B cell (primary cell): Measurements from ENCODE around the gene KRT27. TPM values are rescaled to one million over a fixed set of nuclear protein-coding genes. Genes with fewer than 3 reads are reported as not detected.

Source experiments
- ATAC-seq: fragments of 200-7000 bp; cut with Tn5 transposase; one replicate; pipeline ENCODE4 v1.10.0; 2021; ENCODE audit warnings: low read depth, mild to moderate bottlenecking, moderate number of reproducible peaks, moderate library complexity
- CTCF ChIA-PET: fragments of 350-600 bp; sonication (Branson Sonifier 250); formaldehyde crosslinking; loops from one replicate; lab custom pipeline; 2021; ENCODE audit warnings: antibody characterized with exemption, inconsistent platforms; lab: Charles Lee
- POLR2A ChIA-PET: fragments of 350-600 bp; sonication (Branson Sonifier 250); formaldehyde crosslinking; loops from one replicate; lab custom pipeline; 2021; ENCODE audit warnings: antibody characterized with exemption; lab: Charles Lee
- DNase-seq: peaks from one replicate; pipeline ENCODE4 v3.0.0; 2013
- H2AFZ ChIP-seq: 2 replicates; pipeline ENCODE4 v1.6.1; 2012; ENCODE audit warnings: mild to moderate bottlenecking, low read depth, low read length; ENCODE audit not compliant: insufficient read depth, poor library complexity, severe bottlenecking
- H3K27ac ChIP-seq, 2 donors: 1 replicate in 1 of 2; 2 replicates in 1 of 2; pipeline ENCODE4 v1.5.1; 2012 to 2013; ENCODE audit warnings: low read length in 2 of 2, mild to moderate bottlenecking in 2 of 2, moderate library complexity in 1 of 2
- H3K27me3 ChIP-seq, 4 experiments: fragments of 200-600 bp in 1 of 4; sonication (generic) in 1 of 4; replicated peaks in 1 of 4; 1 replicate in 2 of 4; 2 replicates in 2 of 4; pipeline versions ENCODE4 v1.6.1 to v1.7.0; 2013 to 2016; ENCODE audit warnings: low read length in 3 of 4, mild to moderate bottlenecking in 2 of 4, mixed read lengths in 1 of 4, moderate library complexity in 1 of 4; ENCODE audit not compliant: insufficient read depth in 4 of 4, control insufficient read depth in 3 of 4; ENCODE audit errors: control extremely low read depth in 1 of 4
- H3K36me3 ChIP-seq, 2 experiments: replicated peaks in 1 of 2; 1 replicate in 1 of 2; 2 replicates in 1 of 2; pipeline versions ENCODE4 v1.6.1 to v1.7.1; 2013; ENCODE audit warnings: low read length in 1 of 2; ENCODE audit not compliant: insufficient read depth in 2 of 2, control insufficient read depth in 1 of 2; ENCODE audit errors: control extremely low read depth in 1 of 2, extremely low read depth in 1 of 2
- H3K4me1 ChIP-seq, 2 donors: fragments of 200-600 bp in 1 of 2; sonication (generic) in 1 of 2; 1 replicate in 1 of 2; 2 replicates in 1 of 2; pipeline versions ENCODE4 v1.5.1 to v1.6.1; 2013 to 2017; ENCODE audit warnings: low read length in 2 of 2; ENCODE audit not compliant: control insufficient read depth in 2 of 2, insufficient read depth in 2 of 2
- H3K4me2 ChIP-seq: replicated peaks from 2 replicates; pipeline ENCODE3; 2012; ENCODE audit warnings: mild to moderate bottlenecking, low read depth, low read length; ENCODE audit not compliant: poor library complexity, severe bottlenecking
- H3K4me3 ChIP-seq, 5 experiments: fragments of 200-600 bp in 1 of 5; sonication (generic) in 1 of 5; 1 replicate in 3 of 5; 2 replicates in 2 of 5; pipeline versions ENCODE4 v1.5.1 to v1.7.0; 2011 to 2016; ENCODE audit warnings: low read length in 4 of 5, mild to moderate bottlenecking in 4 of 5, low read depth in 2 of 5, control low read depth in 1 of 5, moderate library complexity in 1 of 5; ENCODE audit not compliant: insufficient read depth in 1 of 5; ENCODE audit errors: control extremely low read depth in 1 of 5, extremely low read depth in 1 of 5
- H3K79me2 ChIP-seq: fragments of 200-600 bp; sonication (generic); one replicate; pipeline ENCODE4 v1.6.0; 2016; ENCODE audit warnings: low read length; ENCODE audit not compliant: control insufficient read depth, insufficient read depth
- H3K9ac ChIP-seq: fragments of 200-600 bp; sonication (generic); 2 replicates; pipeline ENCODE4 v1.6.1; 2017; ENCODE audit warnings: mild to moderate bottlenecking, low read length, moderate library complexity
- H3K9me3 ChIP-seq, 3 donors: one replicate each; pipeline versions ENCODE4 v1.6.1 to v1.7.1; 2013; ENCODE audit warnings: low read length in 2 of 3; ENCODE audit not compliant: control insufficient read depth in 2 of 3, insufficient read depth in 1 of 3; ENCODE audit errors: control extremely low read depth in 1 of 3
- H4K20me1 ChIP-seq: 2 replicates; pipeline ENCODE4 v1.6.0; 2012; ENCODE audit warnings: mild to moderate bottlenecking, low read length; ENCODE audit not compliant: insufficient read depth, control insufficient read depth, poor library complexity, severe bottlenecking
- H3K27ac Mint-ChIP-seq: one replicate; pipeline ENCODE4 v1.8.0; 2021; ENCODE audit warnings: mixed read lengths
- H3K27me3 Mint-ChIP-seq: one replicate; pipeline ENCODE4 v1.8.0; 2021; ENCODE audit warnings: mixed read lengths
- H3K4me1 Mint-ChIP-seq: one replicate; pipeline ENCODE4 v1.8.0; 2021; ENCODE audit warnings: mixed read lengths
- H3K4me3 Mint-ChIP-seq: one replicate; pipeline ENCODE4 v1.8.0; 2021; ENCODE audit warnings: mixed read lengths
- H3K9me3 Mint-ChIP-seq: one replicate; pipeline ENCODE4 v1.8.0; 2022; ENCODE audit warnings: mixed read lengths; ENCODE audit not compliant: insufficient read depth
- EZH2 ChIP-seq: IDR thresholded peaks from 2 replicates; pipeline ENCODE4 v1.6.1; 2012; ENCODE audit warnings: borderline replicate concordance, low read depth, mild to moderate bottlenecking, moderate library complexity, low read length; ENCODE audit not compliant: insufficient read depth, poor library complexity, severe bottlenecking
- WGBS: methylation state at CpG from one replicate; pipeline ENCODE4 v1.1.5; 2013; ENCODE audit warnings: missing lambda C conversion rate; ENCODE audit not compliant: insufficient coverage; 5-methylcytosine and 5-hydroxymethylcytosine counted together
- intact Hi-C: fragments of 100-400 bp; cut with micrococcal nuclease; formaldehyde crosslinking; loops from one replicate; pipeline ENCODE4 v1.10.0; 2022
- polyA plus RNA-seq: library from polyadenylated mRNA; depleted of rRNA; stranded (reverse); fragments of >200 nt; gene quantifications from 2 replicates; pipeline ENCODE4 v1.2.3, GENCODE V29; 2012
- total RNA-seq, 2 donors: library from RNA; stranded (reverse); fragments of 120-200 nt in 1 of 2; gene quantifications; 1 replicate in 1 of 2; 2 replicates in 1 of 2; pipeline versions ENCODE4 v1.2.3 to v1.2.4, GENCODE V29; 2013 to 2022
- TF ChIP-seq, protein P1 (sequence below): fragments of 200-600 bp; IDR thresholded peaks from one replicate; pipeline ENCODE4 v1.8.0; 2022; ENCODE audit warnings: antibody characterized with exemption, mild to moderate bottlenecking

KRT27 gene
- total and polyA plus RNA-seq, 2 donors (not counting 1 experiment from before 2014, with no cell fraction given) = not detected

DNA sequence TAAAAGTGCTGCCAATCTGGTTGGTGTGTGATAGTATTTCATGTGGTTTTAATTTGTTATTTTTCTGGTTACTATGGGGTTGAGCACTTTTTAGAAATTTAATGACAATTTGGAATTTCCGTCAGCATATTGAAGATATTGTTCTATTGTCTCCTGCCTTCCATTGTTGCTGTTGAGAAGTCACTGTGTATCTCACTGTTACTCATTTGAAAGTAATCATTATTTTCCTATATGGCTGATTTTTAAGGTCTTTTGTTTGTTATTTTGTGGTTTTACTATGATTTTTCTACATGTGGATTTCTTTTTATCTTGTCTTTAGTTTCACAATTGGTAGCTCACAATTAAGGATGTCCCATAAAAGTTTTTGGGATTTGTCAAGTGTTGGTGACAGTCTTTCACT is 18.6 kb downstream of the KRT27 start:
- H3K27me3 Mint-ChIP-seq = peaks cover 28% of the 10 kb centered on the region
- H3K27me3 ChIP-seq = peaks cover 0 to 22% (median 8%) of the 10 kb centered on the region in 4 experiments
- no peaks in the 10 kb centered on the region for H3K4me1 ChIP-seq

More for the DNA sequence above, 18.6 kb downstream of the KRT27 start:
- Mint-ChIP-seq H3K27ac (no peak overlapping the region), H3K4me3 (no peak overlapping the region), H3K4me1 (no peaks in the 10 kb centered on the region), H3K9me3 (peaks cover 15% of the 10 kb centered on the region)
- POLR2A ChIA-PET = no interaction called here
- no peak overlapping the region for H3K27ac ChIP-seq
- no peaks in the 10 kb centered on the region for H3K36me3 ChIP-seq
- H3K4me3 ChIP-seq = no peak overlapping the region
- no peaks in the 10 kb centered on the region for H4K20me1 ChIP-seq
- TF ChIP-seq, protein P1, sequence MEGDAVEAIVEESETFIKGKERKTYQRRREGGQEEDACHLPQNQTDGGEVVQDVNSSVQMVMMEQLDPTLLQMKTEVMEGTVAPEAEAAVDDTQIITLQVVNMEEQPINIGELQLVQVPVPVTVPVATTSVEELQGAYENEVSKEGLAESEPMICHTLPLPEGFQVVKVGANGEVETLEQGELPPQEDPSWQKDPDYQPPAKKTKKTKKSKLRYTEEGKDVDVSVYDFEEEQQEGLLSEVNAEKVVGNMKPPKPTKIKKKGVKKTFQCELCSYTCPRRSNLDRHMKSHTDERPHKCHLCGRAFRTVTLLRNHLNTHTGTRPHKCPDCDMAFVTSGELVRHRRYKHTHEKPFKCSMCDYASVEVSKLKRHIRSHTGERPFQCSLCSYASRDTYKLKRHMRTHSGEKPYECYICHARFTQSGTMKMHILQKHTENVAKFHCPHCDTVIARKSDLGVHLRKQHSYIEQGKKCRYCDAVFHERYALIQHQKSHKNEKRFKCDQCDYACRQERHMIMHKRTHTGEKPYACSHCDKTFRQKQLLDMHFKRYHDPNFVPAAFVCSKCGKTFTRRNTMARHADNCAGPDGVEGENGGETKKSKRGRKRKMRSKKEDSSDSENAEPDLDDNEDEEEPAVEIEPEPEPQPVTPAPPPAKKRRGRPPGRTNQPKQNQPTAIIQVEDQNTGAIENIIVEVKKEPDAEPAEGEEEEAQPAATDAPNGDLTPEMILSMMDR = no peak
- no peak for TF ChIP-seq EZH2
- no peaks in the 10 kb centered on the region for H3K79me2 ChIP-seq
- DNase-seq = no peak
- H3K9me3 ChIP-seq = peaks cover 15 to 56% (median 17%) of the 10 kb centered on the region in 3 donors
- no CpG with 5 or more reads among the region's 1 CpG for WGBS
- no peak overlapping the region for H2AFZ ChIP-seq
- CTCF ChIA-PET = no interaction called here
- no peak for ATAC-seq
- intact Hi-C loops = no loop called here
- no peak overlapping the region for H3K9ac ChIP-seq
- no peak overlapping the region for H3K4me2 ChIP-seq
